H1 (cell line): ENCODE data around the gene TOMM40L. TPM values are rescaled to one million over a fixed set of nuclear protein-coding genes. Genes with fewer than 3 reads are reported as not detected.

Source experiments
- EP300 ChIP-seq, 2 experiments: IDR thresholded peaks; 1 replicate in 1 of 2; 2 replicates in 1 of 2; pipeline ENCODE4 v1.6.1; 2011 to 2012; ENCODE audit warnings: low read depth in 2 of 2, low read length in 2 of 2, mild to moderate bottlenecking in 2 of 2, borderline replicate concordance in 1 of 2, inconsistent platforms in 1 of 2, moderate library complexity in 1 of 2
- POLR2AphosphoS5 ChIP-seq: IDR thresholded peaks from 2 replicates; pipeline ENCODE4 v1.6.1; 2011; ENCODE audit warnings: low read depth, low read length
- SIRT6 ChIP-seq: IDR thresholded peaks from one replicate; pipeline ENCODE4 v1.7.1; 2012; ENCODE audit warnings: low read length, inconsistent platforms
- USF2 ChIP-seq: IDR thresholded peaks from 2 replicates; pipeline ENCODE4 v1.6.1; 2011; ENCODE audit warnings: low read length, improper control_type of control experiment
- polyA plus RNA-seq, 7 experiments: library from polyadenylated mRNA; depleted of rRNA in 3 of 7; stranded (reverse) in 5 of 7; unstranded in 2 of 7; fragments of >200 nt in 5 of 7; fragments of 200-250 nt in 2 of 7; gene quantifications; 1 replicate in 5 of 7; 2 replicates in 1 of 7; 4 replicates in 1 of 7; pipeline versions ENCODE4 v1.2.1 to v1.2.3, GENCODE V29; 2011 to 2013; ENCODE audit warnings: missing spikeins in 2 of 7, mixed read lengths in 2 of 7
- total RNA-seq: library from RNA; stranded (reverse); fragmentation: NEBNext Ultra II Directional; extraction: Animal tissue kit (Norgen Biotek cat#: 25700); gene quantifications from 2 replicates; pipeline ENCODE4 v1.2.1, GENCODE V29; 2021
- TF ChIP-seq, protein P1 (sequence below): IDR thresholded peaks from 2 replicates; pipeline ENCODE4 v1.6.1; 2012; ENCODE audit warnings: low read length, inconsistent platforms

TOMM40L gene
- total and polyA plus RNA-seq, 2 of the 8 experiments (the other 6 are each of a cell fraction or from before 2014, with no cell fraction given), result 11.4 to 15.0 TPM

GRCh38 chr1:161219078-161219892 lies 6.6 kb upstream of the TOMM40L start (continued):
- TF ChIP-seq, protein P1, sequence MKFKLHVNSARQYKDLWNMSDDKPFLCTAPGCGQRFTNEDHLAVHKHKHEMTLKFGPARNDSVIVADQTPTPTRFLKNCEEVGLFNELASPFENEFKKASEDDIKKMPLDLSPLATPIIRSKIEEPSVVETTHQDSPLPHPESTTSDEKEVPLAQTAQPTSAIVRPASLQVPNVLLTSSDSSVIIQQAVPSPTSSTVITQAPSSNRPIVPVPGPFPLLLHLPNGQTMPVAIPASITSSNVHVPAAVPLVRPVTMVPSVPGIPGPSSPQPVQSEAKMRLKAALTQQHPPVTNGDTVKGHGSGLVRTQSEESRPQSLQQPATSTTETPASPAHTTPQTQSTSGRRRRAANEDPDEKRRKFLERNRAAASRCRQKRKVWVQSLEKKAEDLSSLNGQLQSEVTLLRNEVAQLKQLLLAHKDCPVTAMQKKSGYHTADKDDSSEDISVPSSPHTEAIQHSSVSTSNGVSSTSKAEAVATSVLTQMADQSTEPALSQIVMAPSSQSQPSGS, result no peak
- no peak for TF ChIP-seq POLR2AphosphoS5
- TF ChIP-seq USF2, result no peak
- no peak for TF ChIP-seq EP300 (IDR thresholded peaks at IDR 0.05; ENCODE audit: borderline replicate concordance in 1 of 2, low read depth in 2 of 2, low read length in 2 of 2)
- no peak for TF ChIP-seq SIRT6
